Spinal cord (tissue), 10 donors: ENCODE results near the gene DNAH8. TPM values are rescaled to one million over a fixed set of nuclear protein-coding genes. Genes with fewer than 3 reads are reported as not detected.
A peak's percentile ranks its signal among the peaks of the same experiment; 100 is the strongest.

Experiments
- DNase-seq, 6 donors: peaks; one replicate each; pipeline versions ENCODE4 v3.0.0 to v3.0.0-alpha.2; 2013 to 2015; ENCODE audit warnings: low spot score in 6 of 6, low read depth in 4 of 6
- H3K27ac ChIP-seq: one replicate; pipeline ENCODE4 v1.5.1; 2013; ENCODE audit warnings: low read depth, low read length, control low read depth
- H3K27me3 ChIP-seq: one replicate; pipeline ENCODE4 v1.6.1; 2013; ENCODE audit warnings: low read length; ENCODE audit not compliant: control insufficient read depth, insufficient read depth
- H3K36me3 ChIP-seq: one replicate; pipeline ENCODE4 v1.6.1; 2013; ENCODE audit warnings: low read length; ENCODE audit not compliant: control insufficient read depth, insufficient read depth
- H3K4me1 ChIP-seq: one replicate; pipeline ENCODE4 v1.6.1; 2013; ENCODE audit warnings: low read length; ENCODE audit not compliant: control insufficient read depth, insufficient read depth
- H3K4me3 ChIP-seq: one replicate; pipeline ENCODE4 v1.5.1; 2013; ENCODE audit warnings: low read depth, low read length, control low read depth
- H3K9me3 ChIP-seq: one replicate; pipeline ENCODE4 v1.6.1; 2013; ENCODE audit warnings: low read length; ENCODE audit not compliant: control insufficient read depth, insufficient read depth
- WGBS: methylation state at CpG from one replicate; pipeline ENCODE4 v1.1.5; 2013; ENCODE audit warnings: missing lambda C conversion rate; ENCODE audit not compliant: insufficient coverage; 5-methylcytosine and 5-hydroxymethylcytosine counted together
- polyA plus RNA-seq, 2 donors: library from polyadenylated mRNA; unstranded; fragments of 120-200 nt; gene quantifications; one replicate each; pipeline ENCODE4 v1.2.1, GENCODE V29; 2013; ENCODE audit not compliant: insufficient read length in 2 of 2
- total RNA-seq, 2 donors: library from RNA; depleted of rRNA in 1 of 2; stranded (reverse); fragments of 120-200 nt in 1 of 2; fragments of >200 nt in 1 of 2; gene quantifications; one replicate each; pipeline versions ENCODE4 v1.2.3 to v1.2.4, GENCODE V29; 2013 to 2014
- donor health status: healthy.

DNAH8 gene
- total and polyA plus RNA-seq, 4 donors: 0.03 to 0.17 (median 0.08) TPM

DNA sequence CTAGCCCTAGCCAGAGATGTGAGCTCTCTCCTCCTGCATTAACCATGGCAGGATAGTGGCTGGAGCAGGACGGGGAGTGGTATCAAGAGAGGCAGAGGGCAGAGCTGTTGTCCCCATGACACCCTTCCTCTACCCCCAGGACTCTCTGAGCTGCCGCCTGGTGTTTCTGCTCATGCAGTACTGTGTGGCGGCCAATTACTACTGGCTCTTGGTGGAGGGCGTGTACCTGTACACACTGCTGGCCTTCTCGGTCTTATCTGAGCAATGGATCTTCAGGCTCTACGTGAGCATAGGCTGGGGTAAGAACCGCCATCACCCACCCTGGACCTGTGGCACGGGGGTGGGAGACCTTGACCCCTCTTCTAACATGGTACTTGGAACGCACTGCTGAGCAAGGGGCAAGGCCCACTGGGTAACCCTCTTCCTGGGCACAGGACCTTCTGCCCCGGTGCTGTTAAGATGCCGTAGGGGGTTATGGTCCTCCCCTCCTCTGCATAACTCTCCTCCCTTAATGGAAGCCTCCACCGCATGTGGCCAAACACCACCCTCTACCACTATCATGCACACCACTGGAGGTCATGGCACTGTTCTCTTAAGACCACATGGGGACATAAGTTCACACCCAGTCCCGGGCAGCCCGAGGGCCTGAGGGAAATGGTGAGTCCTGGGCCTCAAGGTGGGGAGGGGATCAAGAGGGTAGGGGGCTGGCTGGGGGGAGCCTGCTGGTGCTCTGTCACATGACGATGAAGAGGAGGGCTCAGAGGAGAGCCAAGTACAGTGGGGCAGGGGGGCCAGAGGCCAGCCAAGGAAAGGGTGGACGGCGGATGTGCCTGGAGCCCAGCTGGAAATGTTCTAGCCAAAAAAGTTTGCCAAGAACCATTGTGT, 358.6 kb downstream of the DNAH8 start:
- Histone ChIP-seq H3K4me3 (no peak overlapping the region), H3K4me1 (peaks cover 8% of the 10 kb centered on the region), H3K36me3 (no peaks in the 10 kb centered on the region), H3K9me3 (no peaks in the 10 kb centered on the region), H3K27me3 (no peaks in the 10 kb centered on the region), H3K27ac (no peak overlapping the region)
- 89% methylated on average over 16 of the region's 17 CpGs for WGBS
- no peak for DNase-seq

DNA sequence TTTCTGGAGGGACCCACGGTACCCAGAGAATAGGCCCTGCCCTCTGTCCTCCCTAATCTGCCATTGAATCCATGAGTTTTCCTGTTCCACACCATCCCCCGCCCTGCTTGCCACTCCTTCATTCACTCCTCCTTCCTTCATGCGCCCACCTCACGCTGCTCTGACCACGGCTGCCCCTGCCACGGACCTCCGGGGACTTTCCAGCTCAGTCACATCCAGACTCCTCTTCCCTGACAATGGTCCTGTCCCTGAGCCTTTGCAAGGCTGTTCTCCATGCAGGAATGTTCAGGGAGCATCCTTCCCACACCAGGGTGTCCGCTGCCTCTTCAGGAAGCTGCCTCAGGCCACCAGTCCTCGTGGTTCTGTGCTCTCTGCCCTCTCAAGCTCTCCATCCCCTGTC, 359.4 kb downstream of the DNAH8 start:
- WGBS: 94% methylated on average over 8 of the region's 9 CpGs
- no peak for DNase-seq
- H3K36me3 ChIP-seq: no peaks in the 10 kb centered on the region
- H3K4me3 ChIP-seq: no peak overlapping the region
- no peaks in the 10 kb centered on the region for H3K9me3 ChIP-seq
- H3K4me1 ChIP-seq: peaks cover 8% of the 10 kb centered on the region
- no peak overlapping the region for H3K27ac ChIP-seq
- no peaks in the 10 kb centered on the region for H3K27me3 ChIP-seq

DNA sequence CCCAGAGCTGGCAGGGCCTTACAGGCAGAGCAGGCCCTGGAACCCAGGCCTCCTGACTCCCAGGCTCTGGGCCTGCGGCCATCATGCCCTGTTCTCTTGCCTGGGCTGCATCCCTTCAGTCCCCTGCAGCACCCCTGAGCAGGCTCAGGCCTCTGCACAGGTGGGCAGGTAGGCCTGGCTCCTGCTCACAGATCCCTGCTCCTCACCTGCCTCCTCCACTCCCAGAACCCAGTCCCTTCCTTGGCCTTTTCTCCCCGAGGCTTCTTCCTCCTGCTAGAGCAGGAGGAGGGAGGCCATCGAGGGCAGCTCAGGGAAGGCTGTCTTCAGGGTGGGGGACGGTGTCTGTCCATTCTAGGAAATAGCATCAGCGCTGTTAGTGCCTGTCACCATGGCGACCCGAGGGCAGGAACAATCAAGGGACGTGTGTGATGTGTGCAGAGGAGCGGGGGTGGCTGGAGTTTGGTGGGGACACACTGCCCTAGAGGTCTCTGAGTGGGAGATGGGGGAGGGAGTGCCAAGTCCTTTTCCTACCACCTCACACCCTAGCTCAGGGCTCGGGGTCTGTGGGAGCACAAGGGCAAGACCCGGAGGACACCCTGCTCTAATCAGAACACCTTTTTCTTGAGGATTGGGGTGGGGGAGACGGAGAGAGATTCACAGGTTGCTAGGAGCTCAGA, 360.0 kb downstream of the DNAH8 start:
- peaks cover 8% of the 10 kb centered on the region for H3K4me1 ChIP-seq
- WGBS: 43% methylated on average over 8 of the region's 12 CpGs
- H3K4me3 ChIP-seq: no peak overlapping the region
- H3K36me3 ChIP-seq: no peaks in the 10 kb centered on the region
- no peak for DNase-seq
- no peaks in the 10 kb centered on the region for H3K27me3 ChIP-seq
- H3K27ac ChIP-seq: no peak overlapping the region
- H3K9me3 ChIP-seq: no peaks in the 10 kb centered on the region

DNA sequence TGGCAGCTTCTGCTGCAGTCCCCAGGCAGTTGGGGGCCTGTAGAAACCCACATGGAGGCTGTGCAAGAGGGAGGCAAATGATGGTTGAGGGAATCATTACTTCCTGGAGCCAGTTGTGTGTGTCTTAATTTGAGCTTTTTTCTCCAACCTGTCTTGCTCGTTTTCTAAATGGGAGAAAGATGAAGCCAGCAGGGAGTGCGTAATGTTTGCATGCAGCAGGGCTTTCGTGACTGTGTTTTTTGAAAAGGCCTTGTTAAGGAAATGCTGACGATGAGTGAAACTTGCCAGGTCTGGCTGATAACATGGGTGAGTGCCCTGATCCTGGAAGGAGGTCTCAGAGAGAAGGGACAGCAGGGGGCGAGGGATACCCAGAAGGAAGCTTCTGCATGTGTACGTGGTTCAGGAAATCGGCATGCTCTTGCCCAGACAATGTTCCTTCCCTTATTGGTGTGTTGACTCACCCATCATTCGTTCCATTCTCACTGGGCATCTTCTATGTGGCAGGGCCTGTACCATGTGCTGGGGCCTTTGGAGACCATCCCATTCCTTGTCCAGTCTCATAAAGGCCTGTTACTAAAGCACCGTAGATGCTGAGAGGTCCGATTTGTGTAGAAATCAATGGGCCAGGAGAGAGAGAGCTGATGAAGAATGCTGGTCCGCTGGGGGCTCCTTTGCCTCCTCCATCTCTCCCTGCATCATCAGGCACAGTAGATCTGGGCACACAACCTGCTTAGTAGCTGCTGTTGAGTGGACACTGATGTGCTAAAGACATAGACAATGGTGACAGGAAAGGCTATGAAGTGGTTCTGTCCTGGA, 360.9 kb downstream of the DNAH8 start:
- WGBS: 61% methylated on average over 6 of the region's 11 CpGs
- H3K36me3 ChIP-seq: no peaks in the 10 kb centered on the region
- H3K27me3 ChIP-seq: no peaks in the 10 kb centered on the region
- H3K27ac ChIP-seq: no peak overlapping the region
- H3K4me1 ChIP-seq: peaks cover 8% of the 10 kb centered on the region
- no peak overlapping the region for H3K4me3 ChIP-seq
- peak in 1 of 6 donors; percentile 88 for DNase-seq
- no peaks in the 10 kb centered on the region for H3K9me3 ChIP-seq

DNA sequence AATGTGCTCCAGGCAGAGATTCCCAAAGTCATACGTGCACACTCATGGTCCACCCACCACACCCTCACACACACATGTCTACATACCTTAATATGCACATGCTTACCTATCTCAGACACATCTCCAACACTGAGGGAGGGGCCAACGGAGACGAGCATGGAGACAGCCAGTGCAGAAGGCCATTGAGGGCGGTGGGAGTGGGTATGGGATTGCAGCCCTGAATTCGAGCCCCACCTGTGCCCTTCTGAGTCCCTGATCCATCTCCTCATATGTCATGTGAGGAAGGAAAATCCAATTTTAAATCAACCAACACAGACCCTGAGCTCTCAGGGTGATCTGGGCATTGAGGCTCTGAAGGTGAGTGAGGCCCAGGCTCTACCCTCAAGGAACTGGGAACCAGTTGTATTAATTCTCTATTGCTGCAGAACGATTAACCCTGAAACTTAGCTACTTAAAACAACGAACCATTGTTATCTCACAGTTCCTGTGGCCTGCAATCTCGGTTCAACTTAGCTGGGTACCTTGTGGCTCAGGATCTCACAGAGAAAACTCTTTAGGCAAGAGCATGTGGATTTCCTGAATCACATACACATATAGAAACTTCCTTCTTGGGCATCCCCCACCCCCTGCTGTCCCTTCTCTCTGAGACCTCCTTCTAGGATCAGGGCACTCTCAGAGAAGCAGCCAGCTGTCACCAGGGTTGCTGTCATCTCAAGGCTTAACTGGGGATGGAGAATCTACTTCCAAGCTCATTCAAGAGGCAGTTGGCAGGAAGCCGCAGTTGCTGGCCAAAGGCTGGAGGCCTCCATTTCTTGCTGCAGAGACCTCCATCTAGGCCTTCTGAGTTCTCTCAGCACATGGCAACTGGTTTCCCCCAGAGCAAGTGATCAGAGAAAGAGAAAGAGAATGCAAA, 361.8 kb downstream of the DNAH8 start:
- Histone ChIP-seq H3K27ac (no peak overlapping the region), H3K4me1 (peaks cover 8% of the 10 kb centered on the region), H3K4me3 (no peak overlapping the region), H3K36me3 (no peaks in the 10 kb centered on the region), H3K9me3 (no peaks in the 10 kb centered on the region), H3K27me3 (no peaks in the 10 kb centered on the region)
- WGBS: 89% methylated on average over 3 of the region's 9 CpGs
- DNase-seq: no peak

DNA sequence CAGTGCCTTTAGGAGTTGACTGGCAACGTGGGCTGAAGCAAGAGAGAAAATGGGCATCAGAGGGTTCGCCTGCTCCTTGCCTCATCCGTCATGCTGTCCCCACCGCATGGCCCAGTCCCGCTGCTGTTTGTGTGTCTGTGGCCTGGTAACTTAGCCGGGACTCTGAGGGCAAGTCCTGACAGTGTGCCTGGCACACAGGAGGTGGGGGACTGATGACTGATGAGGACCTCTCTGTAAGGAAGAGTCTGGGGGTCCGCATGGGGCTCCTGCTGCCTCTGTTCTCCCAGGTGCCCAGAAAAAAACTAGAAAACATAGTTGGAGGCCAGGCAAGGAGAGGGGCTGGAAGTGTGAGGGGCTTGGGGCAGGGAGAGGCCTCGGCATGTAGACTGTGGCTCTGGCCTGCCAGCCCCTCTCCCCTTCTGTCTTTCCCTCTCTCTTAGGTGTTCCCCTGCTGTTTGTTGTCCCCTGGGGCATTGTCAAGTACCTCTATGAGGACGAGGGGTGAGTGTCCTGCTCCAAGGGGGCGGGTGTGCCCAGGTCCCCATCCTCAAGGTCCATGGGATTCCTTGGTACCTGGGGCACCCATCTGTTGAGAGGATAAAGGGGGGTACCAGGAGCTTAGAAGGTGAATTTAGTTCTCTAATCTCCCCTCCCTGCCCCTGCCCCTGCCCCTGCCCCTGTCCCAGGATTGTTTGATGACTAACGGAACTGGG, 362.9 kb downstream of the DNAH8 start:
- Histone ChIP-seq H3K4me1 (peaks cover 15% of the 10 kb centered on the region), H3K27me3 (no peaks in the 10 kb centered on the region), H3K4me3 (no peak overlapping the region), H3K36me3 (no peaks in the 10 kb centered on the region), H3K27ac (no peak overlapping the region), H3K9me3 (no peaks in the 10 kb centered on the region)
- no peak for DNase-seq
- 80% methylated on average over 11 of the region's 11 CpGs for WGBS

DNA sequence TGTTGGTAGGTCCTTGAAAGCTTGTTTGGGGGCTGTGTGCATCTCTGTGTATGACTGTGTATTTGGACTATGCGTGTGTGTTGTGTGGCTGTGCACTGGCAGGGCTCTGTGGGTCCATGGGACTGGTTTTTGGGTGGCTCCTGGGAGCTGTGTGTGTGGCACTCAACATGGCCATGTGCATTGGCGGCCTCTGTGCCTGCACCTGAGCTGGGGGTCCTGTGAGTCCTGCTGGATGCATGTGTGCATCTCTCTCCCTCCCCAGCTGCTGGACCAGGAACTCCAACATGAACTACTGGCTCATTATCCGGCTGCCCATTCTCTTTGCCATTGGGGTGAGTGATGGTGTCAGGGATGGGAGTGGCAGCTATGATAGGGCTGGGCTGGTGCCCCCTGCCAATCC, 363.6 kb downstream of the DNAH8 start:
- Histone ChIP-seq H3K27ac (no peak overlapping the region), H3K4me3 (no peak overlapping the region), H3K27me3 (peaks cover 2% of the 10 kb centered on the region), H3K4me1 (peaks cover 20% of the 10 kb centered on the region), H3K9me3 (no peaks in the 10 kb centered on the region), H3K36me3 (no peaks in the 10 kb centered on the region)
- 100% methylated on average over 2 of the region's 3 CpGs for WGBS
- no peak for DNase-seq

DNA sequence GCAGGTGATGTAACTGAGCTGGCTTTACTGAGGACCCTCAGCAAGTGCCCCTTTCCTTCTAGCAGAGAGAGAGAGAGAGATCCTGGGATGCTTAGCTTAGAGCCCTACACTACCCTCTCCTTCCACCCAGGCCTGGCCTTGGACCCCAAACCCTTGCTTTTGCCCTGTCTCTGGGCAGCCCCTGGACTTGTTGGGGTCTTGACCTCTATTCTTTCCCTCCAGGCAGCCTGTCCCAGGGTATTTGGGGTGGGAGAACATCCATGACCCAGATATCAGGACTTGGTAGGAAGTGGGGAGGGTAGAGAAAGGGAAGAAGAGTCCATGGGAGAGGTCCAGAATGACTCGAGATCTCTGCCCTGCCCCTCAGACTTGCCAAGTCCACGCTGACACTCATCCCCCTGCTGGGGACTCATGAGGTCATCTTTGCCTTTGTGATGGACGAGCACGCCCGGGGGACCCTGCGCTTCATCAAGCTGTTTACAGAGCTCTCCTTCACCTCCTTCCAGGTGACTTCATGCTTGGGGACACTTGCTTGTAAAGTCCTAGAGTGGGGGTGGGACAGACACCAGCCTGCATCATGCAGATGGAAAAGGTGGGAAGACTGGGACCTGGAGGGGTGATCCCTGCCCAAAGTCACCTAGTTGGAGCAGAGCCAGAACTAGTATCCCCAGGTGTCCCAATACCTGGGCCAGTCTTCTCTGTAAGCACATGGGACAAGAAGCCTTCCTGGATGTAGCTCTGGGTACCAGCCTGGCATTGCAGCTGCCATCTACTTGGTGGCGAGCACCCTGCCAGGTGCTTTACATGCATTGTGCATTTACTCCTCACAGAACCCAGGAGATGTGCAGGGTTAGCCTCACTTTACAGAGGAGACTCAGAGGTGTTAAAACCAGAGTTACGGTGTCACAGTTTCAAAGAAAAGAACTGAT, 364.4 kb downstream of the DNAH8 start:
- no peaks in the 10 kb centered on the region for H3K9me3 ChIP-seq
- no peaks in the 10 kb centered on the region for H3K36me3 ChIP-seq
- WGBS: 90% methylated on average over 2 of the region's 8 CpGs
- peaks cover 2% of the 10 kb centered on the region for H3K27me3 ChIP-seq
- DNase-seq: no peak
- peaks cover 20% of the 10 kb centered on the region for H3K4me1 ChIP-seq
- no peak overlapping the region for H3K4me3 ChIP-seq
- H3K27ac ChIP-seq: no peak overlapping the region
